DOHH2 (cell line): Measurements from ENCODE around the gene PNPLA2.

Experiments used
- H3F3A ChIP-seq: fragments of 200-600 bp; sonication (generic), shearing (Covaris generic); 2 replicates; pipeline ENCODE4 v1.6.0; 2016; ENCODE audit warnings: antibody characterized with exemption, mild to moderate bottlenecking; ENCODE audit not compliant: control insufficient read depth, insufficient read depth
- H3K27ac ChIP-seq: fragments of 200-600 bp; sonication (generic); 2 replicates; pipeline ENCODE4 v1.5.1; 2014; ENCODE audit warnings: low read depth, mild to moderate bottlenecking, low read length, moderate library complexity
- H3K27me3 ChIP-seq: fragments of 200-600 bp; sonication (generic); 2 replicates; pipeline ENCODE4 v1.6.1; 2014; ENCODE audit warnings: mild to moderate bottlenecking, low read length, mixed read lengths; ENCODE audit not compliant: control insufficient read depth
- H3K36me3 ChIP-seq: fragments of 200-600 bp; sonication (generic); 2 replicates; pipeline ENCODE4 v1.6.1; 2014; ENCODE audit warnings: mild to moderate bottlenecking, low read length, moderate library complexity, mixed read lengths; ENCODE audit not compliant: control insufficient read depth
- H3K4me1 ChIP-seq: fragments of 200-600 bp; sonication (generic); 2 replicates; pipeline ENCODE4 v1.6.1; 2014; ENCODE audit warnings: mild to moderate bottlenecking, low read length, mixed read lengths; ENCODE audit not compliant: control insufficient read depth
- H3K4me2 ChIP-seq: fragments of 200-600 bp; sonication (generic); 2 replicates; pipeline ENCODE4 v1.6.0; 2014; ENCODE audit warnings: mild to moderate bottlenecking, low read length, moderate library complexity
- H3K4me3 ChIP-seq: fragments of 200-600 bp; sonication (generic); 2 replicates; pipeline ENCODE4 v1.5.1; 2014; ENCODE audit warnings: mild to moderate bottlenecking, low read length, mixed read lengths
- H3K79me2 ChIP-seq: fragments of 200-600 bp; sonication (generic); 2 replicates; pipeline ENCODE4 v1.6.1; 2014; ENCODE audit warnings: mild to moderate bottlenecking, low read length, mixed read lengths; ENCODE audit not compliant: control insufficient read depth
- H3K9me2 ChIP-seq: fragments of 200-600 bp; sonication (generic); replicated peaks from 2 replicates; pipeline ENCODE4 v1.6.1; 2014; ENCODE audit warnings: mild to moderate bottlenecking, low read length, mixed read lengths; ENCODE audit not compliant: control insufficient read depth
- H3K9me3 ChIP-seq: fragments of 200-600 bp; sonication (generic); 2 replicates; pipeline ENCODE4 v1.6.1; 2014; ENCODE audit warnings: antibody characterized with exemption, low read length, mixed read lengths; ENCODE audit not compliant: control insufficient read depth, insufficient read depth
- H4K20me1 ChIP-seq: fragments of 200-600 bp; sonication (generic); 2 replicates; pipeline ENCODE4 v1.6.0; 2014; ENCODE audit warnings: low read depth, mild to moderate bottlenecking, antibody characterized with exemption, low read length, moderate library complexity; ENCODE audit not compliant: control insufficient read depth, insufficient read depth
- CTCF ChIP-seq: fragments of 200-600 bp; sonication (generic); IDR thresholded peaks from one replicate; pipeline ENCODE4 v1.5.1; 2014; ENCODE audit warnings: antibody characterized with exemption, mild to moderate bottlenecking, low read depth, low read length; ENCODE audit not compliant: poor library complexity, severe bottlenecking
- EZH2phosphoT487 ChIP-seq: fragments of 200-600 bp; sonication (generic); IDR thresholded peaks from 2 replicates; pipeline ENCODE4 v1.6.1; 2017; ENCODE audit warnings: borderline replicate concordance, mild to moderate bottlenecking, antibody characterized with exemption, low read length, moderate library complexity, mixed read lengths

The PNPLA2 gene

GRCh38 chr11:821512-822371 is 3.0 kb downstream of the PNPLA2 start:
- Histone ChIP-seq H3K9me3 (no peaks in the 10 kb centered on the region), H3K4me1 (peaks cover 22% of the 10 kb centered on the region), H3F3A (peaks cover 5% of the 10 kb centered on the region; the same call in 1 of the 2 replicates), H3K9me2 (no peaks in the 10 kb centered on the region), H3K27ac (no peak overlapping the region), H3K79me2 (peaks cover 16% of the 10 kb centered on the region), H4K20me1 (peaks cover 11% of the 10 kb centered on the region), H3K27me3 (peaks cover under 1% of the 10 kb centered on the region), H3K36me3 (peaks cover 13% of the 10 kb centered on the region), H3K4me3 (no peak overlapping the region), H3K4me2 (no peak overlapping the region; the same call in 1 of the 2 replicates)
- no peak for TF ChIP-seq EZH2phosphoT487
- TF ChIP-seq CTCF: no peak

DNA sequence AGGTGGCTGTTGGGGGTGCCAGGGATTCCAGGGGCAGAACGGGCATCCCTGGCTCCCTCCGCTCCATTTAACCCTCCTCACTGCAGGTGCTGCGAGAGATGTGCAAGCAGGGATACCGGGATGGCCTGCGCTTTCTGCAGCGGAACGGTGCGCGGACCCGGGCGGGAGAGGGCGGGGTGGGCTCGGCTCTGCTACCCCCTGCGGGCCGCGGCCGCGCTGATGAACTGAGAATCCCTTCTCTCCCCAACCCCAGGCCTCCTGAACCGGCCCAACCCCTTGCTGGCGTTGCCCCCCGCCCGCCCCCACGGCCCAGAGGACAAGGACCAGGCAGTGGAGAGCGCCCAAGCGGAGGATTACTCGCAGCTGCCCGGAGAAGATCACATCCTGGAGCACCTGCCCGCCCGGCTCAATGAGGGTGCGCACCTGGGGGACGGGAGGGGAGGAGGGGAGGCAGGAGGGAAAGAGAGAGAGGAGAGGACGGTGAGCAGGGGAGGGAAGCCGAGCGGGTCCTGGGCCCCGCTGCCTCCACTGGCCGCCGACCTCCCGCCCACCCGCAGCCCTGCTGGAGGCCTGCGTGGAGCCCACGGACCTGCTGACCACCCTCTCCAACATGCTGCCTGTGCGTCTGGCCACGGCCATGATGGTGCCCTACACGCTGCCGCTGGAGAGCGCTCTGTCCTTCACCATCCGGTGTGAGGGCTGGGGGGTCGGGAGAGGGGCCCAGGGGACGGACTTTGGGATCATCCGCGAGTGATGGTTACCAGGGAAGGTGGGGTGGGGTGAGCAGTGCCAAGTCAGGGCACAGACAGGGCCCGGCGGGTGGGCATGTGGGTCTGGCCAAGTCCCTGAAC is 5.0 kb downstream of the PNPLA2 start:
- Histone ChIP-seq H3F3A (no peaks in the 10 kb centered on the region), H3K4me2 (no peak overlapping the region), H3K9me2 (no peaks in the 10 kb centered on the region), H3K4me3 (no peak overlapping the region), H3K4me1 (peaks cover 40% of the 10 kb centered on the region), H3K36me3 (peaks cover 13% of the 10 kb centered on the region), H4K20me1 (peaks cover 11% of the 10 kb centered on the region), H3K27ac (no peak overlapping the region), H3K9me3 (no peaks in the 10 kb centered on the region), H3K27me3 (peaks cover 19% of the 10 kb centered on the region), H3K79me2 (peaks cover 16% of the 10 kb centered on the region)
- no peak for TF ChIP-seq CTCF
- no peak for TF ChIP-seq EZH2phosphoT487

DNA sequence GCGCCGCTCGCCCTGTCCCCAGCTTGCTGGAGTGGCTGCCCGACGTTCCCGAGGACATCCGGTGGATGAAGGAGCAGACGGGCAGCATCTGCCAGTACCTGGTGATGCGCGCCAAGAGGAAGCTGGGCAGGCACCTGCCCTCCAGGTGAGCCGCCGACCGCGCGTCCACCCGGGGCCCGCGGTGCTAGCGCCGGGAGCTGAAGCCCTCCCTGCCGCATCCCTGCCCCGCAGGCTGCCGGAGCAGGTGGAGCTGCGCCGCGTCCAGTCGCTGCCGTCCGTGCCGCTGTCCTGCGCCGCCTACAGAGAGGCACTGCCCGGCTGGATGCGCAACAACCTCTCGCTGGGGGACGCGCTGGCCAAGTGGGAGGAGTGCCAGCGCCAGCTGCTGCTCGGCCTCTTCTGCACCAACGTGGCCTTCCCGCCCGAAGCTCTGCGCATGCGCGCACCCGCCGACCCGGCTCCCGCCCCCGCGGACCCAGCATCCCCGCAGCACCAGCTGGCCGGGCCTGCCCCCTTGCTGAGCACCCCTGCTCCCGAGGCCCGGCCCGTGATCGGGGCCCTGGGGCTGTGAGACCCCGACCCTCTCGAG is 5.7 kb downstream of the PNPLA2 start:
- Histone ChIP-seq H3K27me3 (peaks cover 26% of the 10 kb centered on the region), H3K79me2 (peaks cover 16% of the 10 kb centered on the region), H3K4me3 (no peak overlapping the region), H3K27ac (no peak overlapping the region), H3K4me1 (peaks cover 42% of the 10 kb centered on the region), H3F3A (no peaks in the 10 kb centered on the region), H3K4me2 (no peak overlapping the region), H3K9me2 (no peaks in the 10 kb centered on the region), H3K36me3 (peaks cover 13% of the 10 kb centered on the region), H3K9me3 (no peaks in the 10 kb centered on the region), H4K20me1 (peaks cover 11% of the 10 kb centered on the region)
- TF ChIP-seq EZH2phosphoT487 (no peak), CTCF (no peak)
